ENCODE data around the gene SLC6A11. TPM values are rescaled to one million over a fixed set of nuclear protein-coding genes. Genes with fewer than 3 reads are reported as not detected.

The SLC6A11 gene
- total and polyA plus RNA-seq, 10 donors: 0.03 to 2.7 (median 0.41) TPM; not detected in 2

GRCh38 chr3:10835406-10835805 lies 19.4 kb downstream of the SLC6A11 start:
- no peaks in the 10 kb centered on the region for H3K4me1 ChIP-seq
- H3K27ac ChIP-seq: no peak overlapping the region
- H3K9me3 ChIP-seq: no peaks in the 10 kb centered on the region
- intact Hi-C loops (cut with DNase I; ENCODE audit: low total_unique reads): no loop called here
- no peaks in the 10 kb centered on the region for H3K36me3 ChIP-seq
- WGBS, 5 donors: 61 to 85% (median 73%) methylated on average over 8 of the region's 8 CpGs
- H3K4me3 ChIP-seq: no peak overlapping the region
- peaks cover 0 to 51% (median 0%) of the 10 kb centered on the region in 7 donors for H3K27me3 ChIP-seq (replicated peaks in 1 of 7)
- TF ChIP-seq POLR2AphosphoS5 (IDR thresholded peaks at IDR 0.05): no peak
- no peak for TF ChIP-seq CTCF (IDR thresholded peaks at IDR 0.05 in 8 of 11, conservative IDR thresholded peaks at IDR 0.05 in 3 of 11)
- no peak for TF ChIP-seq POLR2A (IDR thresholded peaks at IDR 0.05)
- no peak for DNase-seq

GRCh38 chr3:10836676-10837075 lies 20.6 kb downstream of the SLC6A11 start:
- no peaks in the 10 kb centered on the region for H3K9me3 ChIP-seq
- H3K36me3 ChIP-seq: no peaks in the 10 kb centered on the region
- no peak overlapping the region for H3K27ac ChIP-seq
- no peak for DNase-seq
- 73 to 87% (median 85%) methylated on average over 2 of the region's 2 CpGs for WGBS, 5 donors
- peaks cover 0 to 56% (median 0%) of the 10 kb centered on the region in 7 donors for H3K27me3 ChIP-seq (replicated peaks in 1 of 7)
- intact Hi-C loops (cut with DNase I; ENCODE audit: low total_unique reads): no loop called here
- H3K4me1 ChIP-seq: no peaks in the 10 kb centered on the region
- no peak overlapping the region for H3K4me3 ChIP-seq
- no peak for TF ChIP-seq CTCF (IDR thresholded peaks at IDR 0.05 in 8 of 11, conservative IDR thresholded peaks at IDR 0.05 in 3 of 11)
- no peak for TF ChIP-seq POLR2A (IDR thresholded peaks at IDR 0.05)
- no peak for TF ChIP-seq POLR2AphosphoS5 (IDR thresholded peaks at IDR 0.05)

DNA sequence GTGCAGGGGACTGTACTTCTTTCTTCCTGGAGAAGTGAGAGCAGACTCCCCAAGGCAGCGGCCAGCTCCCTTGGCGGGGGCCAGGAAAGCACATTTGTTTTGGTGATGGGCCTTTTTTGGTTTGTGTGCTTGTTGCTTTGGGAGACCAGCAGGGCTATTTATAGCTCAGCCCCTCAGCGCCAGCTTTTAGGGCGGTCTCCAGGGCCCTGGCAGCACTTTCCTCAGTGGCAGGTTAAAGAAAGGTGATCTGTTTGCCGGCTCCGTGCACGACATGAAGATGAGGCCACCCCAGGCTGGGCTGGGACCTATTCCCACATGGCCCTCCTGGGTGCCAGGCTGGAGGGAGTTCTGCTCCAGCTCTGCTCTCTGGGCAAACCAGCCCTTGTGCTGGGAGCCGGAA lies 21.8 kb downstream of the SLC6A11 start:
- WGBS, 5 donors: 78 to 86% (median 81%) methylated on average over 6 to 8 of the region's 8 CpGs
- Histone ChIP-seq H3K9me3 (no peaks in the 10 kb centered on the region), H3K27me3 (replicated peaks in 1 of 7) (peaks cover 0 to 55% (median 0%) of the 10 kb centered on the region in 7 donors), H3K36me3 (no peaks in the 10 kb centered on the region), H3K4me3 (no peak overlapping the region), H3K4me1 (no peaks in the 10 kb centered on the region), H3K27ac (no peak overlapping the region)
- no peak for DNase-seq
- no peak for TF ChIP-seq POLR2A (IDR thresholded peaks at IDR 0.05)
- TF ChIP-seq CTCF (IDR thresholded peaks at IDR 0.05 in 8 of 11, conservative IDR thresholded peaks at IDR 0.05 in 3 of 11): no peak
- no peak for TF ChIP-seq POLR2AphosphoS5 (IDR thresholded peaks at IDR 0.05)
- intact Hi-C loops (cut with DNase I; ENCODE audit: low total_unique reads): no loop called here

DNA sequence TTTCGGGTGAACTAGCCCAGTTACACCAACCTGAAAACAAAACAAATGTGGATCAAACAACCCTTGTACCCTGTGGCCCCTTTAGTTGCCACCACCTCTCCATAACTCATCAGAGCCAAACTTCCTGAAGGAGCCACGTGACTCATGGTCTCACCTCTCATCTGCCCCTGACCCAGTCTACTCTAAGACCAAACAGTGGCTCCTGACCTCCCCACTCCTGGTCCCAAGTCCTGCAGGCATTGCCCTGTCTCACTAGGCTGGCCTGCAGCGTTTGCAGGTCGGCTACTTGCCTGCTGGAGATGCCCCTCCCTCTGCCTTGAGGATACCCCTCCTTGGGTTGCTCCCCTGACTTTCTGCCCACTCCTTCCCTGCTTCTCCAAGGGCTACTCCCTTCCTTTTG lies 23.1 kb downstream of the SLC6A11 start:
- Histone ChIP-seq H3K36me3 (no peaks in the 10 kb centered on the region), H3K4me3 (no peak overlapping the region), H3K4me1 (no peaks in the 10 kb centered on the region), H3K27ac (no peak overlapping the region), H3K9me3 (no peaks in the 10 kb centered on the region), H3K27me3 (replicated peaks in 1 of 7) (peaks cover 0 to 46% (median 0%) of the 10 kb centered on the region in 7 donors)
- DNase-seq: no peak
- intact Hi-C loops (cut with DNase I; ENCODE audit: low total_unique reads): no loop called here
- WGBS, 5 donors: 58 to 90% (median 71%) methylated on average over 4 of the region's 4 CpGs
- TF ChIP-seq CTCF (IDR thresholded peaks at IDR 0.05 in 8 of 11, conservative IDR thresholded peaks at IDR 0.05 in 3 of 11): no peak
- no peak for TF ChIP-seq POLR2A (IDR thresholded peaks at IDR 0.05)
- TF ChIP-seq POLR2AphosphoS5 (IDR thresholded peaks at IDR 0.05): no peak
